NCI-H2196 treated with DMSO at 0.1 percent for 48 hours (cell line): Measurements from ENCODE around the gene GPA33.
"Not testable (repeated sequence)": the region's sequence is repeated elsewhere in the genome, so short reads cannot be mapped to it uniquely, and the experiment has no call there.

Experiments used
- DNase-seq: peaks from one replicate; lab custom pipeline; 2025; ENCODE audit not compliant: unreplicated experiment; lab: John Stamatoyannopoulos, UW

GPA33 gene

GRCh38 chr1:167059045-167059808, 30.9 kb downstream of the GPA33 start:
- peak; percentile 18 for DNase-seq

DNA sequence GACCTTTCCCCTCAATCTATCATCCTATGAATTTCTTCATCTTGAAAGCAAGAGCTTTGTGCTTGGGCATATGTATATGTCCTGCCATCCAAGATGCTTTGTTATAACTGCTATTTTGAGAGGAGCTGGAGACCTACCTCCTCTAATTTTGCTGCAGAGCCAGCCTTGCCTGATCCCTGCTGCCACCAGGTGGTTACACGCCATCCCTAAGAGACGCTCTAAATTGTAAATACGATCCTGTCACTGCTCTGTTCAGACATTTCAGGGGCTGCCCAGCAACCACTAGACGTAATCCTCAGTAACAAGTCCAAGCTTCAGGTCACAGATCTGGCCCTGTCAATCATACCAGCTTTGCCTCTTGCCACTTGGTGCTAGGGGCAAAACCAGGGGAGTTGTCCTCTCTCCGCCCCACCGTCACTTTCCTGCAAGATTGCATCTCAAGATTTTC, 32.9 kb downstream of the GPA33 start:
- peak; percentile 55 for DNase-seq

- DNase-seq, result no peak
Measured at GRCh38 chr1:167056529-167057231, 33.5 kb downstream of the GPA33 start.

DNA sequence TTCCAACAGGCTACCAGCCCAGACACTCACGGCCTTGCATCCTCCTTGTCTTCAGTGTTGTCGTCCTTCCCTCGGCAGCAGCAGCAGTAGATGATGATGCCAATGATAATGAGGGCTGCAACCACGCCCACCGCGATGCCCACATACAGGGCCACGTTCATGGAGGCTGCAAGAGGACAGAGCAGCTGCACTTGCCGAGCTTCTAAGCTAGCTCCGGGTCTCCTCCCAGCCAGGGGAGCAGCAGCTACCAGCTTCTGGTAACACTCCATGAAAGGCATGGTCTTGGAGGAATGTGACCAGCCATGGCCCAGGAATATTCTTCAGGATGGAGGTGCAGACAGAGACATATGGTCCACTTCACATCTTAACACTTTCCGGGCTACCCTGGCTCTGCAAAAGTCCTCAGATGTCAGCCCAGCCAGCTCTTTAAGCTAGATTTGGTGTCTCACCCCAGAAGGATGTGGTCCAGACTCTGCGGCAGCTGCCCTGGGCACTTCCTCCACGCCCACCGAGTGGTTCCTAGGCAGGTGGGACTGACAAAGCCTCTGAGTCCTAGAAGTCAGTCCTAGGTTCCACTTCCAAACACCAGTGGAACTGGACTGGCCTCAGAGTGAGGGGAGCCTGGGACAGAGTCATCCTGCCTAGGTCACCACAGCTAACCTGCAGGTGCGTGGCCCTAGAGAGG, 35.1 kb downstream of the GPA33 start:
- no peak for DNase-seq

DNA sequence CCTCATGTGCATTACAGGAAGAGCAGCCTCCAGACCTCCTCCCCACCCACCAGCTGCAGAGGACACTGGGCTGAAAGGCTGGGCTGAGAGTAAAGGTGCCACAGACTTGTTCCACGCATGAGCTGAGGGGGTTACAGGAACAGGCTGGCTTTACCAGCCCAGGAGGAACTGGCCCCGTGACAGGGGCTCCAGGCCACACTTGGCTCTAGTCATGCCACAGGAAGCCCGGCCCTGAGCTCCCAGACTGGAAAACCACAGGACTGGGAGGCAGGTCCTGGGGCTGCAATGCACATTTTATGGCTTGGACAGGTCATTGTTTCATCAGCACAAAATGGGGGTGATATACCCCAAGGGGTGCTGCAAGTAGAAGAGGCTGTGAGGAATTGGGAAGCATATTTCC, 35.6 kb downstream of the GPA33 start:
- DNase-seq, result no peak

DNA sequence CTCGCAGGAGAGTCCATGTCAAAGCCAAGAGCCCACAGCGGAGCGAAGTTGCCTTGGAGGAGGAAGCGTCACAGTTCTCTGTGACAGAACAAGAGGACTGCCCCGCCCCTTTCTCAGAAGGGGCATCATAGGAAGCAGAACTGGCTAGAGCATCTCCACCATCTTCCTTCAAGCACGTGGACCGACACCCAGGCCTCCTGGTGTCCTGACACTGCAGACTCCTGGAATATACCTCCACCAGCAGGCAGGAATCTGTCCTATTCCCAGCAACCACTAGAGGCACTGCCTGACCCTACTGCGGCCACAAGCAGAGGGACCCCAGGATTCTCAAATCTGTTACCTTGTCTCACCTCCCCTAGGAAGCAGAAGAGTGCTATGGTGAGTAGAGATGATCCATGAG, 37.8 kb downstream of the GPA33 start:
- DNase-seq, result no peak

GRCh38 chr1:167051907-167052306, 38.3 kb downstream of the GPA33 start:
- no peak for DNase-seq

GRCh38 chr1:167043752-167044488, 46.3 kb downstream of the GPA33 start:
- peak; percentile 87 for DNase-seq

GRCh38 chr1:167033646-167034045, 56.5 kb downstream of the GPA33 start:
- no peak for DNase-seq

DNA sequence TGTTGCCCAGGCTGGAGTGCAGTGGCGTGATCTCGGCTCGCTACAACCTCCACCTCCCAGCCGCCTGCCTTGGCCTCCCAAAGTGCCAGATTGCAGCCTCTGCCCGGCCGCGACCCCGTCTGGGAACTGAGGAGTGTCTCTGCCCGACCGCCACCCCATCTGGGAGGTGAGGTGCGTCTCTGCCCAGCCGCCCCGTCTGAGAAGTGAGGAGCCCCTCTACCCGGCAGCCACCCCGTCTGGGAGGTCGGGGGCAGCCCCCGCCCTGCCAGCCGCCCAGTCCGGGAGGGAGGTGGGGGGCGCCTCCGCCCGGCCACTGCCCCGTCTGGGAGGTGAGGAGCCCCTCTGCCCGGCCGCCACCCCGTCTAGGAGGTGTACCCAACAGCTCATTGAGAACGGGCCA, 60.6 kb downstream of the GPA33 start:
- DNase-seq, result not testable (repeated sequence)

DNA sequence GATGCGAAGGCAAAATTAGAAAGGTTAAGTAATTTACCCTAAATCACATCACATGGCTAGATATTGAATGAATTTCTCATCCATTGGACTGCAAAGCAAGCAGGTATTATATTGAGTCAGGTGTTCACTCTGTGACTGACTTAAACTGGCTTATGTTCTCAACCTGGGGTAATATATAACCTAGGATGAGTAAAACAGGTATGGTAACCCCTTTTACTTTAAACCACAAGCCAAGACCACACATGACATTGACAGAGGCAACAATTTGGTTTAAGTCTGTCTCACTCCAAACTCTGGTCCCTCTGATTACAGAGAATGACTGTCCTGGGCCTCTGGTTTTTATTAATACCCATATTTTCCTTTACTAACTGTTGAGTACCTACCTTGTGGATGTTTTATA, 67.8 kb downstream of the GPA33 start:
- no peak for DNase-seq

DNA sequence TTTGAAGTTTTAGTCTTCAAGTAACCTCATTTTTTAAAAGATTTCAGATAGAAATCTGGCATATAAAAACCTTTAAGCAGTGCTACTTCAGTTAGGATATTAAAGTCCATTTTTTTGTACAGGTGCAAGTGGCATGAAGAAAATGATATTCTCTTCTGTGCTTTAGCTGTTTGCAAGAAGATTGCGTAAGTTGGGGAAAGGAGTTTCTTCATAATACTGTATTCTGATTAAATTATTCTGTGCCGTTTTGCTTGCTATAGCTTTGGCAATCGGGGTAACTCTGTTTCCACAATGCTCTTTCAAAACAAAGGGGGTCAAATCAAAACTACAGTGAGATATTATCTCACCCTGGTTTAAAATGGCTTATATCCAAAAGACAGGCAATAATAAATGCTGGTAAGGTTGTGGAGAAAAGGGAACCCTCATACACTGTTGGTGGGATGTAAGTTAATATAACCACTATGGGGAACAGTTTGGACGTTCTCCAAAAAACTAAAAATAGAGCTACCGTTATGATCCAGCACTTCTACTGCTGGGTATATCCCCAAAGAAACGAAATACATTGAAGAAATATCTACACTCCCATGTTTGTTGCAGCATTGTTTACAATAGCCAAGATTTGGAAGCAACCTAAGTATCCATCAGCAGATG, 74.0 kb downstream of the GPA33 start:
- no peak for DNase-seq

- DNase-seq, result no peak
Measured at GRCh38 chr1:167013108-167013929, 76.9 kb downstream of the GPA33 start.

GRCh38 chr1:167012570-167012969, 77.6 kb downstream of the GPA33 start:
- DNase-seq, result no peak

DNA sequence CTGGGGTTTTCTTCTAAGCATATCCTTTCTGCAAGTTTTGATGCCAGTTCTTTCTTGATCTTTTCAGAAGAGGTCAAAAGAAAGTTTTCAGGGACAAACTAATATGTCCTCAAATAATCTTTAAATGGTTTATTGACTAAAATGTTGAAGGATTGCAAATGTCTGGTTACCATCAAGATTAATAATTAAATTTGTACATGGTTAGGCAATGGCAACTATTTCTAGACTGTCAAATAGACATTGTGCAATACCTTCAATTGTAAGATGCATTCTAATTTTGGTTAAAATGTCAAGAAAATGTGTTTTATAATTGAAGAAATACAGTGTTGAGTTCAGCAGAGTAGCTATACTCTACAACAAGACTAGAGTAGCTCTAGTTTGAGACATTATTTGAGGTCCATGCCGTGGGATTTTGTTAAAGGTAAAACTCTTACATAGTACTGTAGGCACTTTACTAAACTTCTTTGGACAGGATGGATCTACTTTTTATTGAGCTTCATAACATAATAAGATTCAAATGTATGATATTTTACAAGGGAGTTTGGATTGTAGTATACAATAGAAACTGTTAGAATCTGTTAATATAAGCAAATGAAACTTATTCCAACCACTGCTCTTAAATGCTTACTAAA, 78.5 kb downstream of the GPA33 start:
- no peak for DNase-seq

GRCh38 chr1:167003711-167004110, 86.5 kb downstream of the GPA33 start:
- no peak for DNase-seq
